ENCODE results near the gene RPTOR. TPM values are rescaled to one million over a fixed set of nuclear protein-coding genes. Genes with fewer than 3 reads are reported as not detected.

RPTOR gene
- total and polyA plus RNA-seq, 2 donors = 8.1 to 10.3 TPM

- Histone ChIP-seq H3K9me3 (ENCODE audit: control insufficient read depth in 2 of 2, insufficient read depth in 1 of 2, low read length in 1 of 2) (peaks cover 0 to 2% of the 10 kb centered on the region in 2 donors), H3K27me3 (ENCODE audit: control insufficient read depth in 2 of 2, insufficient read depth in 1 of 2, low read length in 1 of 2) (no peaks in the 10 kb centered on the region), H3K4me3 (ENCODE audit: low read length in 2 of 2) (no peak overlapping the region), H3K27ac (ENCODE audit: low read depth in 1 of 2, low read length in 1 of 2) (no peak overlapping the region), H3K4me1 (ENCODE audit: control insufficient read depth in 2 of 2, insufficient read depth in 2 of 2, low read length in 2 of 2) (peaks cover 27 to 48% of the 10 kb centered on the region in 2 donors), H3K36me3 (ENCODE audit: control insufficient read depth in 2 of 2, insufficient read depth in 2 of 2, low read length in 1 of 2) (peaks cover 4 to 8% of the 10 kb centered on the region in 2 donors)
- WGBS = 82% methylated on average over 3 of the region's 3 CpGs
- DNase-seq (ENCODE audit: low read depth in 6 of 9, low spot score in 9 of 9) = no peak
Observed at GRCh38 chr17:80722661-80723060, 178.0 kb downstream of the RPTOR start.

GRCh38 chr17:80724775-80725266 lies 180.2 kb downstream of the RPTOR start:
- 97% methylated on average over 16 of the region's 16 CpGs for WGBS
- H3K4me3 ChIP-seq (ENCODE audit: low read length in 2 of 2) = no peak overlapping the region
- peaks cover 4 to 8% of the 10 kb centered on the region in 2 donors for H3K36me3 ChIP-seq (ENCODE audit: control insufficient read depth in 2 of 2, insufficient read depth in 2 of 2, low read length in 1 of 2)
- peaks cover 0 to 2% of the 10 kb centered on the region in 2 donors for H3K9me3 ChIP-seq (ENCODE audit: control insufficient read depth in 2 of 2, insufficient read depth in 1 of 2, low read length in 1 of 2)
- H3K27me3 ChIP-seq (ENCODE audit: control insufficient read depth in 2 of 2, insufficient read depth in 1 of 2, low read length in 1 of 2) = no peaks in the 10 kb centered on the region
- DNase-seq (ENCODE audit: low read depth in 6 of 9, low spot score in 9 of 9) = no peak
- peaks cover 18 to 37% of the 10 kb centered on the region in 2 donors for H3K4me1 ChIP-seq (ENCODE audit: control insufficient read depth in 2 of 2, insufficient read depth in 2 of 2, low read length in 2 of 2)
- no peak overlapping the region for H3K27ac ChIP-seq (ENCODE audit: low read depth in 1 of 2, low read length in 1 of 2)

GRCh38 chr17:80725517-80725916 lies 180.9 kb downstream of the RPTOR start:
- peaks cover 0 to 2% of the 10 kb centered on the region in 2 donors for H3K9me3 ChIP-seq (ENCODE audit: control insufficient read depth in 2 of 2, insufficient read depth in 1 of 2, low read length in 1 of 2)
- no peak overlapping the region for H3K27ac ChIP-seq (ENCODE audit: low read depth in 1 of 2, low read length in 1 of 2)
- no peak overlapping the region for H3K4me3 ChIP-seq (ENCODE audit: low read length in 2 of 2)
- H3K36me3 ChIP-seq (ENCODE audit: control insufficient read depth in 2 of 2, insufficient read depth in 2 of 2, low read length in 1 of 2) = peaks cover 4 to 8% of the 10 kb centered on the region in 2 donors
- peaks cover 18 to 38% of the 10 kb centered on the region in 2 donors for H3K4me1 ChIP-seq (ENCODE audit: control insufficient read depth in 2 of 2, insufficient read depth in 2 of 2, low read length in 2 of 2)
- 96% methylated on average over 8 of the region's 8 CpGs for WGBS
- no peak for DNase-seq (ENCODE audit: low read depth in 6 of 9, low spot score in 9 of 9)
- no peaks in the 10 kb centered on the region for H3K27me3 ChIP-seq (ENCODE audit: control insufficient read depth in 2 of 2, insufficient read depth in 1 of 2, low read length in 1 of 2)

GRCh38 chr17:80726558-80727408 lies 182.1 kb downstream of the RPTOR start:
- no peak for DNase-seq (ENCODE audit: low read depth in 6 of 9, low spot score in 9 of 9)
- Histone ChIP-seq H3K36me3 (ENCODE audit: control insufficient read depth in 2 of 2, insufficient read depth in 2 of 2, low read length in 1 of 2) (peaks cover 4 to 8% of the 10 kb centered on the region in 2 donors), H3K4me3 (ENCODE audit: low read length in 2 of 2) (no peak overlapping the region), H3K27ac (ENCODE audit: low read depth in 1 of 2, low read length in 1 of 2) (no peak overlapping the region), H3K27me3 (ENCODE audit: control insufficient read depth in 2 of 2, insufficient read depth in 1 of 2, low read length in 1 of 2) (no peaks in the 10 kb centered on the region), H3K9me3 (ENCODE audit: control insufficient read depth in 2 of 2, insufficient read depth in 1 of 2, low read length in 1 of 2) (peaks cover 0 to 2% of the 10 kb centered on the region in 2 donors), H3K4me1 (ENCODE audit: control insufficient read depth in 2 of 2, insufficient read depth in 2 of 2, low read length in 2 of 2) (peaks cover 18 to 36% of the 10 kb centered on the region in 2 donors)
- 96% methylated on average over 42 of the region's 42 CpGs for WGBS

GRCh38 chr17:80727409-80727755 lies 182.7 kb downstream of the RPTOR start:
- peaks cover 0 to 2% of the 10 kb centered on the region in 2 donors for H3K9me3 ChIP-seq (ENCODE audit: control insufficient read depth in 2 of 2, insufficient read depth in 1 of 2, low read length in 1 of 2)
- no peaks in the 10 kb centered on the region for H3K27me3 ChIP-seq (ENCODE audit: control insufficient read depth in 2 of 2, insufficient read depth in 1 of 2, low read length in 1 of 2)
- DNase-seq (ENCODE audit: low read depth in 6 of 9, low spot score in 9 of 9) = no peak
- 97% methylated on average over 13 of the region's 13 CpGs for WGBS
- H3K27ac ChIP-seq (ENCODE audit: low read depth in 1 of 2, low read length in 1 of 2) = no peak overlapping the region
- H3K36me3 ChIP-seq (ENCODE audit: control insufficient read depth in 2 of 2, insufficient read depth in 2 of 2, low read length in 1 of 2) = peaks cover 4 to 8% of the 10 kb centered on the region in 2 donors
- H3K4me1 ChIP-seq (ENCODE audit: control insufficient read depth in 2 of 2, insufficient read depth in 2 of 2, low read length in 2 of 2) = peaks cover 17 to 37% of the 10 kb centered on the region in 2 donors
- no peak overlapping the region for H3K4me3 ChIP-seq (ENCODE audit: low read length in 2 of 2)

GRCh38 chr17:80729016-80729415 lies 184.4 kb downstream of the RPTOR start:
- Histone ChIP-seq H3K27ac (ENCODE audit: low read depth in 1 of 2, low read length in 1 of 2) (peak overlapping the region in 1 of 2 donors; percentile 61), H3K4me3 (ENCODE audit: low read length in 2 of 2) (no peak overlapping the region), H3K9me3 (ENCODE audit: control insufficient read depth in 2 of 2, insufficient read depth in 1 of 2, low read length in 1 of 2) (peaks cover 0 to 2% of the 10 kb centered on the region in 2 donors), H3K36me3 (ENCODE audit: control insufficient read depth in 2 of 2, insufficient read depth in 2 of 2, low read length in 1 of 2) (peaks cover 4 to 8% of the 10 kb centered on the region in 2 donors), H3K4me1 (ENCODE audit: control insufficient read depth in 2 of 2, insufficient read depth in 2 of 2, low read length in 2 of 2) (peaks cover 16 to 42% of the 10 kb centered on the region in 2 donors), H3K27me3 (ENCODE audit: control insufficient read depth in 2 of 2, insufficient read depth in 1 of 2, low read length in 1 of 2) (no peaks in the 10 kb centered on the region)
- 90% methylated on average over 7 of the region's 7 CpGs for WGBS
- no peak for DNase-seq (ENCODE audit: low read depth in 6 of 9, low spot score in 9 of 9)

- no peaks in the 10 kb centered on the region for H3K9me3 ChIP-seq (ENCODE audit: control insufficient read depth in 2 of 2, insufficient read depth in 1 of 2, low read length in 1 of 2)
- no peaks in the 10 kb centered on the region for H3K27me3 ChIP-seq (ENCODE audit: control insufficient read depth in 2 of 2, insufficient read depth in 1 of 2, low read length in 1 of 2)
- no peak overlapping the region for H3K4me3 ChIP-seq (ENCODE audit: low read length in 2 of 2)
- H3K4me1 ChIP-seq (ENCODE audit: control insufficient read depth in 2 of 2, insufficient read depth in 2 of 2, low read length in 2 of 2) = peaks cover 16 to 50% of the 10 kb centered on the region in 2 donors
- peak overlapping the region in 1 of 2 donors; percentile 61 for H3K27ac ChIP-seq (ENCODE audit: low read depth in 1 of 2, low read length in 1 of 2)
- no peak for DNase-seq (ENCODE audit: low read depth in 6 of 9, low spot score in 9 of 9)
- peaks cover 4 to 8% of the 10 kb centered on the region in 2 donors for H3K36me3 ChIP-seq (ENCODE audit: control insufficient read depth in 2 of 2, insufficient read depth in 2 of 2, low read length in 1 of 2)
- WGBS = 88% methylated on average over 10 of the region's 10 CpGs
Observed at GRCh38 chr17:80729761-80730160, 185.1 kb downstream of the RPTOR start.

GRCh38 chr17:80730739-80731138 lies 186.1 kb downstream of the RPTOR start:
- DNase-seq (ENCODE audit: low read depth in 6 of 9, low spot score in 9 of 9) = no peak
- Histone ChIP-seq H3K9me3 (ENCODE audit: control insufficient read depth in 2 of 2, insufficient read depth in 1 of 2, low read length in 1 of 2) (no peaks in the 10 kb centered on the region), H3K27me3 (ENCODE audit: control insufficient read depth in 2 of 2, insufficient read depth in 1 of 2, low read length in 1 of 2) (no peaks in the 10 kb centered on the region), H3K36me3 (ENCODE audit: control insufficient read depth in 2 of 2, insufficient read depth in 2 of 2, low read length in 1 of 2) (peaks cover 4 to 8% of the 10 kb centered on the region in 2 donors), H3K4me1 (ENCODE audit: control insufficient read depth in 2 of 2, insufficient read depth in 2 of 2, low read length in 2 of 2) (peaks cover 20 to 58% of the 10 kb centered on the region in 2 donors), H3K4me3 (ENCODE audit: low read length in 2 of 2) (no peak overlapping the region), H3K27ac (ENCODE audit: low read depth in 1 of 2, low read length in 1 of 2) (peak overlapping the region; percentile 57 to 75)
- WGBS = 90% methylated on average over 6 of the region's 6 CpGs

- Histone ChIP-seq H3K27me3 (ENCODE audit: control insufficient read depth in 2 of 2, insufficient read depth in 1 of 2, low read length in 1 of 2) (no peaks in the 10 kb centered on the region), H3K27ac (ENCODE audit: low read depth in 1 of 2, low read length in 1 of 2) (peak overlapping the region; percentile 12 to 75), H3K9me3 (ENCODE audit: control insufficient read depth in 2 of 2, insufficient read depth in 1 of 2, low read length in 1 of 2) (no peaks in the 10 kb centered on the region), H3K4me3 (ENCODE audit: low read length in 2 of 2) (no peak overlapping the region), H3K36me3 (ENCODE audit: control insufficient read depth in 2 of 2, insufficient read depth in 2 of 2, low read length in 1 of 2) (peaks cover 4 to 8% of the 10 kb centered on the region in 2 donors), H3K4me1 (ENCODE audit: control insufficient read depth in 2 of 2, insufficient read depth in 2 of 2, low read length in 2 of 2) (peaks cover 25 to 64% of the 10 kb centered on the region in 2 donors)
- DNase-seq (ENCODE audit: low read depth in 6 of 9, low spot score in 9 of 9) = no peak
- 24% methylated on average over 7 of the region's 7 CpGs for WGBS
Observed at GRCh38 chr17:80731323-80731722, 186.7 kb downstream of the RPTOR start.

All from thymus (tissue), 11 donors.